GM06990 (cell line): ENCODE results near the gene DCAF7.

Source experiments
- DNase-seq: peaks from one replicate; pipeline ENCODE4 v3.0.0-alpha.2; 2011; ENCODE audit not compliant: insufficient read length; ENCODE audit errors: extremely low read depth
- H3K27me3 ChIP-seq: replicated peaks from 2 replicates; pipeline ENCODE4 v1.6.0; 2011; ENCODE audit warnings: low read length; ENCODE audit not compliant: control insufficient read depth, insufficient read depth
- H3K36me3 ChIP-seq: 2 replicates; pipeline ENCODE4 v1.5.1; 2011; ENCODE audit warnings: low read length; ENCODE audit not compliant: control insufficient read depth, insufficient read depth
- H3K4me3 ChIP-seq: replicated peaks from 2 replicates; pipeline ENCODE4 v1.5.1; 2011; ENCODE audit warnings: low read depth, mild to moderate bottlenecking, control low read depth, low read length
- TF ChIP-seq, protein P1 (sequence below): IDR thresholded peaks from 2 replicates; pipeline ENCODE4 v1.5.1; 2011; ENCODE audit warnings: low read length, control low read depth, mild to moderate bottlenecking, inconsistent platforms; ENCODE audit not compliant: insufficient read depth, poor library complexity, severe bottlenecking

The DCAF7 gene

GRCh38 chr17:63538693-63539595 lies 11.3 kb upstream of the DCAF7 start:
- no peak for DNase-seq
- Histone ChIP-seq H3K36me3 (no peaks in the 10 kb centered on the region), H3K4me3 (no peak overlapping the region), H3K27me3 (peaks cover 3% of the 10 kb centered on the region)
- TF ChIP-seq, protein P1, sequence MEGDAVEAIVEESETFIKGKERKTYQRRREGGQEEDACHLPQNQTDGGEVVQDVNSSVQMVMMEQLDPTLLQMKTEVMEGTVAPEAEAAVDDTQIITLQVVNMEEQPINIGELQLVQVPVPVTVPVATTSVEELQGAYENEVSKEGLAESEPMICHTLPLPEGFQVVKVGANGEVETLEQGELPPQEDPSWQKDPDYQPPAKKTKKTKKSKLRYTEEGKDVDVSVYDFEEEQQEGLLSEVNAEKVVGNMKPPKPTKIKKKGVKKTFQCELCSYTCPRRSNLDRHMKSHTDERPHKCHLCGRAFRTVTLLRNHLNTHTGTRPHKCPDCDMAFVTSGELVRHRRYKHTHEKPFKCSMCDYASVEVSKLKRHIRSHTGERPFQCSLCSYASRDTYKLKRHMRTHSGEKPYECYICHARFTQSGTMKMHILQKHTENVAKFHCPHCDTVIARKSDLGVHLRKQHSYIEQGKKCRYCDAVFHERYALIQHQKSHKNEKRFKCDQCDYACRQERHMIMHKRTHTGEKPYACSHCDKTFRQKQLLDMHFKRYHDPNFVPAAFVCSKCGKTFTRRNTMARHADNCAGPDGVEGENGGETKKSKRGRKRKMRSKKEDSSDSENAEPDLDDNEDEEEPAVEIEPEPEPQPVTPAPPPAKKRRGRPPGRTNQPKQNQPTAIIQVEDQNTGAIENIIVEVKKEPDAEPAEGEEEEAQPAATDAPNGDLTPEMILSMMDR = no peak

GRCh38 chr17:63540590-63540989 lies 9.7 kb upstream of the DCAF7 start:
- TF ChIP-seq, protein P1 = no peak
- Histone ChIP-seq H3K4me3 (no peak overlapping the region), H3K27me3 (peaks cover 3% of the 10 kb centered on the region), H3K36me3 (no peaks in the 10 kb centered on the region)
- no peak for DNase-seq

DNA sequence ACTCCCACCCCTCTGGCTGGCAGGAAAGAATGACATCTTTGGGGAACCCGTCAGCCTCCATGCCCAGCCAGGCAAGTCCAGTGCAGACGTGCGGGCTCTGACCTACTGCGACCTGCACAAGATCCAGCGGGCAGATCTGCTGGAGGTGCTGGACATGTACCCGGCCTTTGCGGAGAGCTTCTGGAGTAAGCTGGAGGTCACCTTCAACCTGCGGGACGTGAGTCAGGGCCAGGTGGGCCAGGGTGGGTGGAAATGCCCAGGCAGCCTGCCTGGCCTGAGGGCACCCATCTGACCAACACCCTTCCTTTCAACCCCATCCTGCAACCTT lies 8.1 kb upstream of the DCAF7 start:
- peaks cover 3% of the 10 kb centered on the region for H3K27me3 ChIP-seq
- TF ChIP-seq, protein P1 = no peak
- no peak overlapping the region for H3K4me3 ChIP-seq
- no peak for DNase-seq
- H3K36me3 ChIP-seq = no peaks in the 10 kb centered on the region

- H3K27me3 ChIP-seq = peaks cover 3% of the 10 kb centered on the region
- H3K4me3 ChIP-seq = no peak overlapping the region
- no peak for DNase-seq
- no peaks in the 10 kb centered on the region for H3K36me3 ChIP-seq
- TF ChIP-seq, protein P1 = no peak
Observed at GRCh38 chr17:63542942-63543821, 7.1 kb upstream of the DCAF7 start.

GRCh38 chr17:63543822-63544420 lies 6.4 kb upstream of the DCAF7 start:
- no peak for DNase-seq
- TF ChIP-seq, protein P1 = no peak
- Histone ChIP-seq H3K4me3 (no peak overlapping the region), H3K27me3 (peaks cover 1% of the 10 kb centered on the region), H3K36me3 (no peaks in the 10 kb centered on the region)
